ENCODE results near the gene UMODL1.
A peak's percentile ranks its signal among the peaks of the same experiment; 100 is the strongest.

Gene UMODL1

DNA sequence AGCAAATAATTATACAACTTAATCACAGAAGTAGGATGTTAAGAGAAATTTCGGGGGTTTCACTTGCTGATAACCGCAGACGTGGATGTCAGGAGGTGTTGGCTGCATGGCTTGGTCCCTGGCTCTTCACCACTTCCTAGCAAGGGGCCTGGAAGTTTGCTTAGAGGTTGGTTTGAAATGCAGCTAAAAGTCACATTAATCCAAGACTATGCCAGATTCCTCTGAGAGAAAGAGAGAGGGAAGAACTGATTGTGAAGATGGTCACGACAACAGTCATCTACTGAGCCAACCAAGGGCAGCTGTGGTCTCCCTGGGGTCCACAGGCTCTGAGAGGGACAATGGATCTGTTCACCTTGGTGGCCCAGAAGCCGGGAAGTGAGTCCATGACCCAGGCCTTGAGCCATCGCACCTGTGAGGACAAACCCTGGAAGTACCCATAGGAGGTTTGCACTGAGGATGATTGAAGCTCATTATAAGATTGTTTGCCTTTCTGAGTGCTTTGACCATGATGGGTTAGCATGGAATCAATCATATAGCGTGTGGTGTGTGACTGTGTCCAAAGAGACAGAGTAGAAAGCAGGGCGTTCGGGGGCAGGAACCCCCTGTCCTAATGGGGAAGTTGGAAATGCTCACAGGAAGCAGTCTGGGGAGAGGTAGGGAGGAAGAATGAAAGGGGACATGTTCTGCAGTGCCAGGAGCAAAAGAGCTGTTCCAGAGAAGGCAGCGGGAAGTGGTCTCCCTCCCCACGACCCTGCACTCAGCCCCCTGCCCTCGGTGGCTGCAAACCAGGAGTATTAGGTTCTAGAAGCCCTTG lies 47.1 kb downstream of the UMODL1 start:
- TF ChIP-seq, protein P1, sequence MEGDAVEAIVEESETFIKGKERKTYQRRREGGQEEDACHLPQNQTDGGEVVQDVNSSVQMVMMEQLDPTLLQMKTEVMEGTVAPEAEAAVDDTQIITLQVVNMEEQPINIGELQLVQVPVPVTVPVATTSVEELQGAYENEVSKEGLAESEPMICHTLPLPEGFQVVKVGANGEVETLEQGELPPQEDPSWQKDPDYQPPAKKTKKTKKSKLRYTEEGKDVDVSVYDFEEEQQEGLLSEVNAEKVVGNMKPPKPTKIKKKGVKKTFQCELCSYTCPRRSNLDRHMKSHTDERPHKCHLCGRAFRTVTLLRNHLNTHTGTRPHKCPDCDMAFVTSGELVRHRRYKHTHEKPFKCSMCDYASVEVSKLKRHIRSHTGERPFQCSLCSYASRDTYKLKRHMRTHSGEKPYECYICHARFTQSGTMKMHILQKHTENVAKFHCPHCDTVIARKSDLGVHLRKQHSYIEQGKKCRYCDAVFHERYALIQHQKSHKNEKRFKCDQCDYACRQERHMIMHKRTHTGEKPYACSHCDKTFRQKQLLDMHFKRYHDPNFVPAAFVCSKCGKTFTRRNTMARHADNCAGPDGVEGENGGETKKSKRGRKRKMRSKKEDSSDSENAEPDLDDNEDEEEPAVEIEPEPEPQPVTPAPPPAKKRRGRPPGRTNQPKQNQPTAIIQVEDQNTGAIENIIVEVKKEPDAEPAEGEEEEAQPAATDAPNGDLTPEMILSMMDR (conservative IDR thresholded peaks at IDR 0.05; ENCODE audit: low read depth), result no peak
- no peak overlapping the region for H3K27ac ChIP-seq
- ChIA-PET CTCF (interaction anchor here (0.6 to 1.9 kb wide), 14 partner anchors 10 to 505 kb away, joined by 3 to 18 read pairs (median 4); no protein-coding TSS in a partner anchor), POLR2A (ENCODE audit: low non-redundant PET) (no interaction called here)
- no peak for DNase-seq (ENCODE audit: low spot score)

GRCh38 chr21:42118901-42119300 lies 47.8 kb downstream of the UMODL1 start:
- ChIA-PET POLR2A (ENCODE audit: low non-redundant PET) (no interaction called here), CTCF (interaction anchor here (1.8 kb wide), 1 partner anchor 506 kb away, joined by 9 read pairs; no protein-coding TSS in a partner anchor)
- DNase-seq (ENCODE audit: low spot score), result no peak
- TF ChIP-seq, protein P1 (conservative IDR thresholded peaks at IDR 0.05; ENCODE audit: low read depth), result no peak
- no peak overlapping the region for H3K27ac ChIP-seq

GRCh38 chr21:42120101-42120902 lies 49.2 kb downstream of the UMODL1 start:
- POLR2A ChIA-PET (ENCODE audit: low non-redundant PET), result no interaction called here
- TF ChIP-seq, protein P1 (conservative IDR thresholded peaks at IDR 0.05; ENCODE audit: low read depth), result no peak
- no peak for DNase-seq (ENCODE audit: low spot score)
- peak overlapping the region; percentile 50 for H3K27ac ChIP-seq
- CTCF ChIA-PET, result interaction anchor here (0.6 kb wide), 1 partner anchor 14 kb away, joined by 3 read pairs; no protein-coding TSS in a partner anchor

GRCh38 chr21:42120903-42121535 lies 49.9 kb downstream of the UMODL1 start:
- POLR2A ChIA-PET (ENCODE audit: low non-redundant PET), result no interaction called here
- DNase-seq (ENCODE audit: low spot score), result no peak
- H3K27ac ChIP-seq, result peak overlapping the region; percentile 50
- TF ChIP-seq, protein P1 (conservative IDR thresholded peaks at IDR 0.05; ENCODE audit: low read depth), result no peak
- CTCF ChIA-PET, result no interaction called here

DNA sequence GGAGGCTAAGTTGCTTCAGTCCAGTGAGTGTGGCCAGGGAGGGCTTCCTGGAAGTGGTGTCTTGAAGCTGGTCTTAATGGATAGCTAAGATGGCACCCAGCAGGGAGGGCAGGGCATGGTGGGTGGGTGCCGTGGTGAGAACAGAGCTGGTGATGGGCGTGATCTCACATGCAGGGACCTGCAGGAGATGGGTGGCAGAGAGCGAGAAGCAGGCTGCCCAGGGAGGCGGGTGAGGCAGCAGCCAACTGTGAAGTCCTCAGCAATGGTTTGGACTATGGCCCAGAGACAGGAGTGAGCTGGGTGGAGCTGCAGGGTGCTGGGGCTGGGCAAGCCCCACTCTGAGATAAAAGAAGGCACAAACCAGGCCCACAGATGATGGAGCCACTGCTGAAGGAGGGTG lies 50.7 kb downstream of the UMODL1 start:
- H3K27ac ChIP-seq, result peak overlapping the region; percentile 51
- TF ChIP-seq, protein P1 (conservative IDR thresholded peaks at IDR 0.05; ENCODE audit: low read depth), result no peak
- POLR2A ChIA-PET (ENCODE audit: low non-redundant PET), result interaction anchor here (0.5 kb wide), 1 partner anchor 116 kb away, joined by 3 read pairs; no protein-coding TSS in a partner anchor
- DNase-seq (ENCODE audit: low spot score), result no peak
- CTCF ChIA-PET, result interaction anchor here (0.8 kb wide), 1 partner anchor 14 kb away, joined by 3 read pairs; no protein-coding TSS in a partner anchor

- CTCF ChIA-PET, result interaction anchor here (0.8 kb wide), 1 partner anchor 14 kb away, joined by 3 read pairs; no protein-coding TSS in a partner anchor
- peak overlapping the region; percentile 51 for H3K27ac ChIP-seq
- POLR2A ChIA-PET (ENCODE audit: low non-redundant PET), result interaction anchor here (0.5 kb wide), 1 partner anchor 117 kb away, joined by 3 read pairs; no protein-coding TSS in a partner anchor
- TF ChIP-seq, protein P1 (conservative IDR thresholded peaks at IDR 0.05; ENCODE audit: low read depth), result no peak
- no peak for DNase-seq (ENCODE audit: low spot score)
Measured at GRCh38 chr21:42122398-42122797, 51.3 kb downstream of the UMODL1 start.
